ENCODE measurements around the gene TSEN15.
"Not testable (repeated sequence)": the region's sequence is repeated elsewhere in the genome, so short reads cannot be mapped to it uniquely, and the experiment has no call there.

The TSEN15 gene

DNA sequence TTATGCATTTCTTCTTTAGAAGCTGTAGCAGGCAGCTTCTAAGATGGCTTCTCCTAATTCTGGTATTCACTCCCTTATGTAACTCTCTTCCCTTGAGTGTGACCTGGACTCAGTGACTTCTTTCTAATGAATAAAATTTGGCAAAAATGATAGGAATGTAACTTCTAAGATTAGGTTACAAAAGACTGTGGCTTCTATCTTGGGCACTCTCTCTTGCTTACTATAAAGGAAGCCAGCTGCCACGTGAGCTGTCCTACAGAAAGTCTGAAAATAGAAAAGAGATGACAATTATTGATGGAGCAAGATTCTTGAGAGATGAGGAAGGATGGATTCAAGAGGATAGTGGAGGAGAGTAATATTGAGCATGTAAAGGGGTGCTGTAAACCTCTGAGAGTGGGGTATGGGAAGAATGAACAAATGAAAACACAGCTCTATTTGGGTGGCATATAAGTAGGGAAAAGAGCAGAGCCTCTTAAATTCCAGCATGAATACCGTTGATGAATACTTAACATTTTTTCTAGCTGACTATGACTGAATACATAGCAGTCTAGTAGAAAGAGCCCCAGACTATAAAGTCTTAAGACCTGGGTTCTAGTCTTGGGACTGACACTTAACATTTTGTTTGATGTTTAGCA lies 5.5 kb downstream of the TSEN15 start:
- DNase-seq: no peak

DNA sequence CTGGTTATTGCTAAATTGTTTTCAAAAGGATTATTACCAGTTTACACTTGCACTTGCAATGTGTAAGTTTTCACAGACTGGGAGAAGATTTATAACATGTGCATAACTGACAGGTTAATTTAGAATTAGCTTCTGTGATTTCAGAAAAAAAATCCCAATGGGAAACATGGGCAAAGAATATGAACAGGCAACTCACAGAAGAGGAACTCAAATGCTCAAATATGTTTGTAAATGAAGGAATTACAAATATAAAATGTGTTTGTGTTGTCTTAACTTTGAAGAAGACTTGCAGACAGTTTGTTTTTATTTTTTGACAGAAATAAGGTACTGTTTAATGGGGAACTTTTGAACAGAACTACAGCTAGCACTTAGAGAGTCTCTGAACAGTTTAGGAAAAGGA lies 8.4 kb downstream of the TSEN15 start:
- no peak for DNase-seq

DNA sequence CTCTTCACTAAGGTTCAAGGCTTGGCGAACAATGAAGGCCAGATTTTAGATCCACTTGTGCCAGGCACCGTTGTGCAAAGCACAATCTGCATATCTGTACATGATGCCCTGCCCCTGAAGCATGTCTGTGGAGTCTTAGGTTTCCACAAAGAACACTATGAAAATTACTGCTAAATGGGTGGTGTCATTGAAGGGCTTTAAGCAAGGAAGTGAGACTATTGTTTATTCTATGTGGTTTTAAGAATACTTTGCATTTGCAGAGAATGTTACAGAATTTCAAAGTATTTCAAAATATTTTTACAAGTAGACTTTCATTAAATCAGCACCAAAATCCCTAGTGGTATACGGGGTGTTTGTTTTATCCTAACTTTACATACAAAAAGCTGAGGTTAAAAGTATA lies 8.8 kb downstream of the TSEN15 start:
- DNase-seq: no peak

DNA sequence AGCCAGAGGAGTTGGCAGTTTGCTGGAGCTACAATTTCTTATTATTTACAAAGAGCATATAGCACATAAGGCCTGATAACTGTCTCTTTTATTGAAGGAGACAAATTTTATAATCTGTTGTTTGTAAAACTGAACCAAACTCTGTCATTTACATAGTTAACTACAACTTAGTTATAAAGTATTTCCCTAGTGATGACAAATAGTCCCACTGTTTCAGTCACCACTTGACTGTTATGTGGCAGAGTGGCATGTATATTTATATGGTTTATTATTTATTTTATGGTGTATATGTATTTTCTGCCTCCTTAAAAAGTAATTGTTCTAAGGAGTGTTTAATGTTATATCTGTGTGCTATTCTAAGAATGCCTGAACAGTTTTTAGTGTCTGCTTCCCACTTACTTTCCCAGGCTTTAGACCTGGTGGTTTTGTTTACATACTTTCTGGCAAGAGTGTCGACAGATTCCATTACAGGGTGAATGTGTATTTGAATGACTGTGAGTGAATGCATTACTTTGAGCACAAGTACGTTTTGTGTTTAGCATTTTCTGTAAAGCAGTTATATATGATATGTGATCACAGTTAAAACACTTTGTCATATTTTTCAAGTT lies 10.0 kb downstream of the TSEN15 start:
- no peak for DNase-seq

DNA sequence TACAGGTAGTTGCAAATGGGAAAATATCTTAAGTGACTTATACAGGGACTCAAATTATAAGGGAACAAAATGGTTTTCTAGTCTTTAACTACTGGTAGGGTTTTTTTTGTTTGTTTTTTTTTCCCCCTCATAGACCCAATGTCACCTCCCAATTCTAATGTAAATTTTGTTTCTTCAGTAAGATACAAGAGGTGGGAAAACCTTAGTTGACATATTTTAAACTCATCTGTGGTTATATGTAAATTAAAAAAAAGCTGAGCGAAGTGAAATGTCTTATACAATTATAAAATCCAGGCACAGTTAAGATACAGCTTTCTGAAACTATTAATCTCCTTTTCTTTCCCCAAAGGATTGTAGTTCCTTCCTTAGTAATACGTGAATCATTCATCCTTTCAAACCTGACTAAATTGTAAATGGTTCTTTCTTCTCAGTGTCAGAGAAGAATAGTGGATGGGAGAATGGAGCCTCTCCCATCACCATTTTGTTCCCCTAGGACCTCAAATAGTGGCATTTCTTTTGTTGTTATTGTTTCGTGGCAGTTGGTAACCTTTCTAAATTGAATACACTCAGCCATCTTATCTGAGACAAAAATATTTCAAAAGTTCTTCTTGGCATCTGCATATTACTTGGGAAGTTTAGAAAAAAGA lies 11.2 kb downstream of the TSEN15 start:
- no peak for DNase-seq

DNA sequence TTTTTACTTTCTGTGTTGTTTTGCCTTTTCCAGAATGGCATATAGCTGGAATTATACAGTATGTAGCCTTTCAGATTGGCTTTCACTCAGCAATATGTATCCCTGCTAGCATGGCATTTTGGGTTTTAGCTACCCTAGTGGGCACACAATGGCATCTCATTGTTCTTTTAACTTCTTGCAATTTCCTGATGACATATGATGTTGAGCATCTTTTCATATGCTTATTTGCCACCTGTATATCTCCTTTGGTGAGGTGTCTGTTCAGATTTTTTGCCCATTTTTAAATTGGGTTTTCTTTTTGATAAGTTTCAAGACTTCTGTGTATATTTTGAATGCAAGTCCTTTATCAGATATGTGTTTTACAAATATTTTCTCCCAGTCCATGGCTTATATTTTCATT lies 14.0 kb downstream of the TSEN15 start:
- no peak for DNase-seq

DNA sequence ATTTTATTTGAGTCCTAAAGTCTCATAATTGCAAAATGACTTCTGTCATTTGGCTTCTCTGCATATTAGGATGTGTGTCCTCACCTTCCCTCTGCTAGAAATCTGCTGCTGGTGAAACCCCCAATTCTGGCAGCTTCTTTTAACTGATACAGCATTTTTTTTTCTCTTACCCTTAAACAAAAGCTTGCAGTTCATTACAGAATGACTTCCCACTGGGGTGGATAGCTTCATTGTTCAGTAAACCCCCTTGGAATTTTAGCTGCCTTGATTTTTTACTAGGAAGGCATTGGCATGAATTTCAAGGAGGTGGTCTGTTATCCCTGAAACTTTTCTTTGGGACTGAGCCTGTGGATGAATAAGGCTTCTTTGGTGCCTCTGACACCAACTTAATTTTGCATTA lies 16.8 kb downstream of the TSEN15 start:
- DNase-seq: no peak

DNA sequence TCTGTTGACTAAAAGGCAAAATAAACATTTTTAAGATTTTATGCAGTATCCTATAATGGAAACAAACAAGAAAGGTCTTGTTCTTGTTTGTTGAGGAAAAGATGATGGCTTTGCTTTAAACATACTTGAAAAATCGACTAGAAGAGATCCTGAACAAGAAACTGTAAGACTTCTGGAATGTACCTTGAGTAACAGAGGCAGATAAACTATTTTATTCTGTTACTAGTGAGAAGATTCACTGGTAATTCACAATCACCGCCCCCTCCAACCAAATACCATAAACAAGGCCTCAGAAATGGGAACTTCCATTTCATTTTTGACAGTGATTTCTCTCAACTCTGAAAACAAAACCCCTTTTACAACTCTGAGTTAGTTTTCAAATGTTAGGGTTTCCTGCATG lies 18.1 kb downstream of the TSEN15 start:
- DNase-seq: no peak

DNA sequence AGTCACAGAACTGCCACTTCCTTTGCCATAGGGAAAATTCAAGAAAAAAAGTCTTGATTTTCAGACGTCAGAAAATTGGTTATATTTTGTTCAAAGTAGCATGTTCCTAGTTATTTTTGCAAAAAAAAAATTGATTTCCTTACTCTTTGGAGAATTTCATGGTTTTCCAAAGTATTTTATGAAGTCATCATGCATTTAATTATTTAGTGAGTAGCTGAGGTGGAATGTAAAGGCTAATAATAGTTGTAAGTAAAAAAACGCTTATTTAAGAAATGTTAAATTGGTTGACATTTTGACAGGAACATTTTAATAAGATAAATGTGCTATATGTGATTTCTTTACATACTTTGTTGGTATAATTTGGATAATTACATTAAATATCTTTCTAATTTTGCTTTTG lies 20.8 kb downstream of the TSEN15 start:
- DNase-seq: no peak

DNA sequence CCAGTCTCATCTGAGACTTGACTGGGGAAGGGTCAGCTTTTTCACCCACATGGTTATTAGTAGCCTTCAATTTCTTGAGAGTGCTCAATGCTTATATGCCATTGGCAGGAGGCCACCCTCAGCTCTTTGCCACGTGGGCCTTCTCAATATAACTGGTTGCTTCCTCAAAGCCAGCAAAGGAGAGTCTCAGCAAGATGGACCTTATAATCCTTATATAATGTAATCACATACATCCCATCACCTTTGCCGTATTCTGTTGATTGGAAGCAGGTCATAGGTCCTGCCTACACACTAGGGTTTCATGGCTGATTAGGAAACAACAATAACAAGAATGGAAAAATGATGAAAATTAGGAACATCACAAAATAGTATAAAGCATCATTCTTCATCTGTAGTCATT lies 22.9 kb downstream of the TSEN15 start:
- no peak for DNase-seq

DNA sequence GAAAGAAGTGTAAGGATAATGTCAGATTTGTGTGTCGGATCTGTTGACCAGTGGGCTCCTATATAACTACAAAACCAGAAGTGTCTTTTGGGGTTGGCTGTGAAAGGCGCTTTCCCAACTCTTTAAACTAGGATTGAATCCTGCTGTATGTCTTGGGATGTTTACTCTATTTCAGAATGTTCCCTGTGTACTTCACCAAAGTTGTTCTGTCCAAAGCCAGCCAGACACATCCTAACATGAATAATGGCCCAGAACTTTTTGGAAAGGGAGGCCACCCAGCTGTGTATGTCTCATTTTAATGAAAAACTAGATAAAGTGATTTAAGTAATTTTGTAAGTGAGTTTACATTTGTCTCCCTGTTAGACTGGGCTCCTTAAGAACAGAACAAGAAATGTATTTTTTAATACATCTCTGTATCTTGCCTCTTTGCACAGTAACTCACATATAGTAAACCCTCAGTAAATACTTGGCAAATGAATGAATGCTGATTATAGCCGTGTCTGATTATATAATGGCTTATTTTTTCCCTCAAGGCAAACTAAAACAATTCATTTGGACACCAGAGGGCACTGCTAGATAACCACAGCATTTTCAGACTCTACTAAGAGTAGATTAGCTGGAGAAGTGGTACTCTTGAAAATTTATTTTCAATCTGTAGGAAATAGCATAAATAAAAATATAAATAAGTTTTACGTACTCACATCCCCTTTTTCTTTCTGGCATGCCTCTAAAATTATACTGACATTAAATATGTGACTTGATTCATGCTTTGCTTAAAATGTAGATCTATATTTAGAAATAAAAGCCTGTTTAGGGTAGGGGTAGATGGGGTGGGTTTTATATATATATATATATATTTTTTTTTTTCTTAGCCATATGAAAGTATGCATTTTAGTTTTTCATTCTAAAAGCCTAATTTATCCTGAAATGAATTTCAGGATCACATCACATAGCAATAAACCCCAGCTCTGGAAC lies 23.8 kb downstream of the TSEN15 start:
- no peak for DNase-seq

DNA sequence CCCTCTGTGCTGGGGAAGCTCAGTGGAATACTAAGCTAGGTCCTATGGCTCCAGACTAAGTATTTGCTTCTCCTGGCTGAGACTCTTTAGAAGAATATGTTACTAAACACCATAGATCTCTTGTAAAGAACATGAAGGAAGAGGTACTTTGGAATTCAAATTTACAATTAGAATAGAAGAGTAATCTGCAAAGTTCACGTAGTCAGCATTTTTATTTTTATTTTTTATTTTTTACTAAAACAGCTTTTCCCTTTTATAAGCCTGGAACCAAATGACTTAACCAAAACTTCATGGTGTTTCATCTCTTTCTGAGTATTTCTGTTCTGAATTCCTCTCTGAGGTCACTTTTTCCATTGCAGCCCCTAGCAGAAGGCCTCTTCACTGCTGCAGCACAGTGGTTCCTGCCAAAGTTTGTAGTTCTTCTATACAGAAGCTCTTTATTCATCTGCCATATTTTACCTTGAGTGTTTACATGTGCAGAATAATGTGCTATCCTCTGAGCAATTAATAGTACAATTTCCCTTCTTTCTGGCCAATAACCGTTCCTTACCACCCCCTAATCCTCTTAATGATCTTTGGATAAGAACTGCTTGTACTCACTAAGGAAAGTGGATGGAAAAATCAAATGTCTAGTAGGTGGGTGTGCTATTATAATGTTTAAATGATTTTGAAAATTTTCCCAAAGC lies 27.2 kb downstream of the TSEN15 start:
- no peak for DNase-seq

DNA sequence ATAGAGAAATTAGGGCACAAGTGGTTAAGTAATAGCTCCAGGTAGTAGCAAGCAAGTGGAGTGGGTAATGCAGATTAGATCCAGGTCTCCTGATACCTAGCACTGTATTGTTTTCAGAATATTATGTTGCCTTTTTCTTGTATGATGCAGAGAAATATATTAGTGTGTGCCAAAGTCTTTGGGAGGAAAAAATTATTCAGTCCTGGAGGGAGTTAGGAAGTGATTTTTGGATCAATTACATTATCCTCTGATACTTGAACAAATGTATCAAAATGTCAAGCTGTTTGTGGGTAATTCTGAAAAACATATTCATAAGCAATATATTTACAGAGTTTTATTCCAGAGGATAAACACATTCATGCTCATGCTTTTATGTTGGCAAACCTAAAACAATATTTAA lies 28.8 kb downstream of the TSEN15 start:
- DNase-seq: no peak

DNA sequence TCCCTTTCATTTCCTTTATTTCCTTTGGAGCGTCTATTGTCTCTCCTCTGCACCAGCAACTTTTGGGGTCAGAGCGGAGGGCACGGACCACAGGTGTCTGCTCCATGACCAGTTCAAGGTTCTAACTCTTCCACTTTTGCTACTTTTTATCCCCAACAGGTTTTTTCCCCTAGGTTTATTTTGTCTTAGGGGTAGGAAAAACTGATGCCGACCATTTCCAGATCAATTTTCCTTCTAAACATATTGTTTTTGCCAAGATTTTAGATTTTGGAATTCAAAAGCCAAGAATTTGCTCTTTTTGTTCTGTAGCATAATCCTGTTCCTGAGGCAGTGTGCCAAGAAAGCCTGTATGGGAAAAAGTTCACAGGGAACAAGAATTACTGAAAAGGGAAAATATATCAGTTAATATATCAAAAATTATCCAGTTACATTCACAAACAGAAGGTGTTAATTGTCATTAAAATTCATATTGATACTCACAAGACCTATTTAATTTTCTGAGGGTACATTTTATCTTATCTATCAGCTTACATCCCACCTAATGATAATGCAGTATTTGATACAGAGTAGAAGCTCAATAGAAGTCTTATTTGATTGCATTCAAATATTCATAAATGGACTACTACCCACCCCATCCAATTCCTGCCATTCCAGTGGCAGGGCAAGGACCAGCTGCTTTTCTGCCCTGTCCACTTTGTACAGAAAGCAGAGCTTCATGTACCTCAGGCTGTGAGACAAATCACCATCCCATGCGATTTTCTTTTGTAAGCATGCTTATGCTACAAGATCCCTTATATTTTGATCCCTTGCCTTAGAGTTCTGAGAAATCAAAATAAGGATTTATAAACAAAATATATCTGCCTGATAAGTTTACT lies 31.2 kb downstream of the TSEN15 start:
- no peak for DNase-seq

DNA sequence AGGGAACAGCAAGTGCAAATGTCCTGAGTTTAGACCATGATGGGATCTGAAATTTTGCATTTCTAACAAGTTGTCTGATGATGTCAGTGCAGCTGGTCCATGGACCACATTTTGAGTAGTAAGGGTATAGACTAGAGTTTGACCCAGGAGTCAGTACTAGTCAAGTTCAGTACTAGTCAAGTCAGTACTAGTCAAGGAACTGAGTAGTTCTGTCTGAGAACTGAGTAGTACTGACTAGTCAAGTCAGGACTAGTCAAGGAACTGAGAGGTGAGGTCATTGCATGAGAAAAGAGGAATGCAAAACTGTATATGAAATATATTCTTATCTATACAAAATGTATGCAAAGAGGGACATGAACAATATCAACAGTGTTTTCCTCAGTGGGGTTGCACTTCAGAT lies 34.1 kb downstream of the TSEN15 start:
- no peak for DNase-seq

DNA sequence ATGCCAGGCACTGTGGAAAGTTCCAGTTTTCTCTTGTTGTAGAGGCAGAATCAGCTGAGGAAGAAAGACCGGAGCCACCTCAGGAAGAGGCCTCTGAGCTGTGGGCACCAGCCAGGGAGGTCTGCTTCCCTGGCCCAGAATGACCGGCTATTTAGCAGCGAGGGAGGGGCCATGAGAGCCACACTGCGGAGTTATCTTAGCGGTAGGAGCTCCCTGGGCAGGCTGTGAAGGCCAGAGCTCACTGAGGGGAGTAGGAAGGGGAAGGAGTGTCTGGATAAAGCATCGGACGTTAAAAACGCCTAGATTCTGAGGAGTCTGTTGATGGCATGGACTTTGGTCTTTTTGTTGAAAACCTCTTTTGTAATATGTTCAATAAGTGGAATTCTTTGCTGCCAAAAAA lies 36.5 kb downstream of the TSEN15 start:
- DNase-seq: no peak

DNA sequence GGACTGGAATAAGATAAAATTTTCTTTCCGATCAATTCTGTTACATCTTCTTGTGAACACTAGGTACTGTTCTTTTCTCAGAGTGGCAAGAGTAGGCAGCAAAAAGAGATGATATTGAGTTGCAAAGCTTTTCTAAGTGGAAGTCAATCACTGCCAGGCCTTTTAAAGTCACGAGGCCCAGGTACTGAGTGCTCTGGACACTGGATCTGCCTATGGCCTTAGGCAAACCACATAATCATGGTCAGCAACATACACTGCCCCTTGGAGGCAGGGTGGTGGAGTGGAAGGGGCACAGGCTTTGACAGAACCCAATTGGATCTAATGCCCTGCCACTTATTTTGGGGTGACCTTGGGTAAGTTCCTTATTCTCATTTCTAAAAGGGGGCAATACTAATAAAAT lies 41.5 kb downstream of the TSEN15 start:
- no peak for DNase-seq

DNA sequence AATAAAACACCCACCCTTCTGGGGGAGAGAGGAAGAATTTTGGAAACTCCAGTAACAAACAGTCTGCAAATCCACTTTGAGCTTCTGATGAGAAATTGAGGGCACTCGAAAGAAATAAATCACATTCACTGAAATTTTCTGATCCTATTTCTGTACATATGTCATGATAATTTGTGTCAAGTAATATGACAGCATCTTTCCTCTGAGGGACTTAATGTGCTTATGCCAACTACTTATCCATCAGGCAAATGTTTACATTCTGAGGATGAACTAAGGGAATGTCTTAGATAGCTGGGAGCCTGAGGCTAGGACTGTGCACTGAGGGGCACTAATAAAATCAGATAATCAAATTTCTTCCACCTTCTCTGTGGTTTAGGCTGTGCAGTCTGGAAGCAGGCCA lies 44.5 kb downstream of the TSEN15 start:
- no peak for DNase-seq

DNA sequence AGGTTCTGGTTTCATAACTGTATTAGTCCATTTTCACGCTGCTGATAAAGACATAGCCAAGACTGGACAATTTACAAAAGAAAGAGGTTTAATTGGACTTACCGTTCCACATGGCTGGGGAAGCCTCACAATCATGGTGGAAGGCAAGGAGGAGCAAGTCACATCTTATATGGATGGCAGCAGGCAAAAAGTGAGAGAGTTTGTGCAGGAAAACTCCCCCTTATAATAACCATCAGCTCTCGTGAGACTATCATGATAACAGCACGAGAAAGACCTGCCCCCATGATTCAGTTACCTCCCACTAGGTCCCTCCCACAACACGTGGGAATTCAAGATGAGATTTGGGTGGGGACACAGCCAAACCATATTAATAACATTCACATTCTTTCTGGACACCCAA lies 45.0 kb downstream of the TSEN15 start:
- DNase-seq: not testable (repeated sequence)

DNA sequence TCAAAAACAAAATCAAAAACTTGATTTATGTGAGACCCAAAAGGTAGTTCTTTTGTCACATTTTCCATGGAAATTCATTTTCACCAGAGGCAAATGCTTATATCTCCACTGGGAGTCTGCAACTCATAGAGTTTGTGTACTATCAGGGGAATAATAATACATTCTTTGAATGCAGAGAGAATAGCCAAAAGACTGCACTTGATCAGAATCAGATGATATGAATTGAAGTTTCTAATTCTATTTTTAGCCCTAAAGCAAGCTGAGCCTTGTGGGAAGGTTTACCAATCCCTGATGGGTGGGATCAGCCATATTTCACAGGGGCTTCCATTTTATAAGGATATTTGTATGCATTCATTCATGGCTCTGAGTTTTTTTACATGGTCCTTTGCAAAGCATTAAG lies 49.6 kb downstream of the TSEN15 start:
- DNase-seq: no peak

DNA sequence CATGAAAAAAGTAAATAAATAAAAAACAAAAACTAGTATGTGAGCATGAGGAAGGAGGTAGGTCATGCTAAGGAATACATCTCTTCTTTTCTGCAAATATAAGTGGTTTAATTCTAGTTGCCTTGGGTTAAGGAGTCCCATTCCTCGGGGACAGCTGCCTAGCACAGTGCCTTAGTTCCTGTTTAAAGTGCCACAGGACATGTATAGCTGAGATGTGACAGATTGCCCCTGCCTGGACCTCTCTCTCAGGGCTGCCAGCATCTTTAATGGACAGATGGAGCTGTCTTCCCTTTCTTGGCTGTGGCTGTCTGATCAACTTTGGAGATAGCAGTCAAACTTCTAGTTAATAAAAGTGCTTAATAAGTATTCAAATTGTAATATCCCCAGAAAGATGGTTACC lies 50.0 kb downstream of the TSEN15 start:
- DNase-seq: no peak
